Parathyroid adenoma (tissue), 2 donors: ENCODE results near the gene SETD2.

Source experiments
- H2AFZ ChIP-seq: fragments of 300-600 bp; sonication (generic); one replicate; pipeline ENCODE4 v1.7.0; 2017; ENCODE audit warnings: antibody characterized with exemption, mild to moderate bottlenecking
- H3K27ac ChIP-seq: fragments of 300-600 bp; sonication (generic); one replicate; pipeline ENCODE4 v1.7.0; 2017
- H3K27me3 ChIP-seq: fragments of 300-600 bp; sonication (generic); one replicate; pipeline ENCODE4 v1.7.0; 2017; ENCODE audit warnings: low read length; ENCODE audit not compliant: control insufficient read depth, insufficient read depth
- H3K36me3 ChIP-seq: fragments of 300-600 bp; sonication (generic); one replicate; pipeline ENCODE4 v1.7.0; 2017; ENCODE audit warnings: low read length; ENCODE audit not compliant: control insufficient read depth, insufficient read depth
- H3K4me1 ChIP-seq: fragments of 300-600 bp; sonication (generic); one replicate; pipeline ENCODE4 v1.7.0; 2017; ENCODE audit warnings: control low read depth
- H3K4me2 ChIP-seq: fragments of 300-600 bp; sonication (generic); one replicate; pipeline ENCODE4 v1.7.0; 2017; ENCODE audit warnings: low read length
- H3K4me3 ChIP-seq: fragments of 300-600 bp; sonication (generic); one replicate; pipeline ENCODE4 v1.7.0; 2017; ENCODE audit warnings: low read depth, low read length
- H3K79me2 ChIP-seq: fragments of 300-600 bp; sonication (generic); one replicate; pipeline ENCODE4 v1.7.0; 2017; ENCODE audit warnings: control low read depth
- H3K9ac ChIP-seq: fragments of 300-600 bp; sonication (generic); one replicate; pipeline ENCODE4 v1.7.0; 2017; ENCODE audit warnings: mild to moderate bottlenecking
- H3K9me3 ChIP-seq: fragments of 300-600 bp; sonication (generic); one replicate; pipeline ENCODE4 v1.7.0; 2017; ENCODE audit warnings: low read length; ENCODE audit not compliant: control insufficient read depth
- TF ChIP-seq, protein P1 (sequence below): fragments of 300-600 bp; sonication (generic); IDR thresholded peaks from one replicate; pipeline ENCODE4 v1.7.0; 2017; ENCODE audit warnings: antibody characterized with exemption, mild to moderate bottlenecking
- donor health status: primary hyperparathyroidism.

The SETD2 gene

DNA sequence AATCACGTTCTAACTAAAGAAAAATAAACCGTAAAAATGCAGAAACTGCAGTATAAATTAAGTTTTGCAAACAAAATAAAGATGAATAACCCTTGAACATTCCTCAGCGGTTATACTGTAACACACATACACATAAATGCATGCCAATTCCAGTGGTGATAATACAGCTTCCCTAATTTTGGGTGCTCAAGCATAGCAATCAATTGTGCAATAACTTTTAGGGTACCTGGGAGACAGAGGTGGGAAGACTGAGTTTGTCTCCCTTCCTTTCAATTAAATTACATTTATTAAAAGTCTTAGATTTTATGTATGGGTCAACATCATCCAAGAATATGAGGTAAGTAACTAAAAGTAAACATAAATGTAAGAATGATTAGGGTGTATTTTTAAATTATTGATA, 71.8 kb downstream of the SETD2 start:
- Histone ChIP-seq H3K27ac (no peak overlapping the region), H3K9me3 (no peaks in the 10 kb centered on the region), H3K4me1 (peaks cover 4% of the 10 kb centered on the region), H3K4me3 (no peak overlapping the region), H3K9ac (no peak overlapping the region), H3K4me2 (no peak overlapping the region), H3K27me3 (no peaks in the 10 kb centered on the region), H3K36me3 (no peaks in the 10 kb centered on the region), H3K79me2 (peaks cover 17% of the 10 kb centered on the region), H2AFZ (no peak overlapping the region)
- TF ChIP-seq, protein P1, sequence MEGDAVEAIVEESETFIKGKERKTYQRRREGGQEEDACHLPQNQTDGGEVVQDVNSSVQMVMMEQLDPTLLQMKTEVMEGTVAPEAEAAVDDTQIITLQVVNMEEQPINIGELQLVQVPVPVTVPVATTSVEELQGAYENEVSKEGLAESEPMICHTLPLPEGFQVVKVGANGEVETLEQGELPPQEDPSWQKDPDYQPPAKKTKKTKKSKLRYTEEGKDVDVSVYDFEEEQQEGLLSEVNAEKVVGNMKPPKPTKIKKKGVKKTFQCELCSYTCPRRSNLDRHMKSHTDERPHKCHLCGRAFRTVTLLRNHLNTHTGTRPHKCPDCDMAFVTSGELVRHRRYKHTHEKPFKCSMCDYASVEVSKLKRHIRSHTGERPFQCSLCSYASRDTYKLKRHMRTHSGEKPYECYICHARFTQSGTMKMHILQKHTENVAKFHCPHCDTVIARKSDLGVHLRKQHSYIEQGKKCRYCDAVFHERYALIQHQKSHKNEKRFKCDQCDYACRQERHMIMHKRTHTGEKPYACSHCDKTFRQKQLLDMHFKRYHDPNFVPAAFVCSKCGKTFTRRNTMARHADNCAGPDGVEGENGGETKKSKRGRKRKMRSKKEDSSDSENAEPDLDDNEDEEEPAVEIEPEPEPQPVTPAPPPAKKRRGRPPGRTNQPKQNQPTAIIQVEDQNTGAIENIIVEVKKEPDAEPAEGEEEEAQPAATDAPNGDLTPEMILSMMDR = no peak

DNA sequence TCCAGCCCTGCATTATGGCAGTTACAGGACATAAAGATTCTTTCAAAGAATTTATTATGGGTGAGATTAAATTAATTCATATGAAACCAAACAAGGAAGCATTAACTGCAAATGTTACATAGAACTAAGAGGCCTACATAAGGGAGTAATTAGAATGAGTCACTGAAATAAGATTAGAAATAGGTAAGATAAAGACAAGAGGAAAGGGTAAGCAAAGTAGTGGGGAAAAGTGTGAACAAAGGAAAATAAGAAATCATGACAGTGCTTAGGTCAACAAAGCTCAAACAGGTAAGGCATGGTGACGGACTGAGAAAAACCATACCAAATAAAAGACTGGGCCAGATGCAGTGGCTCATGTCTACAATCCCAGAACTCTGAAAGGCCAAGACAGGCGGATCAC, 74.3 kb downstream of the SETD2 start:
- no peak overlapping the region for H3K9ac ChIP-seq
- no peak overlapping the region for H3K4me2 ChIP-seq
- H3K36me3 ChIP-seq = no peaks in the 10 kb centered on the region
- TF ChIP-seq, protein P1 = no peak
- no peaks in the 10 kb centered on the region for H3K27me3 ChIP-seq
- no peaks in the 10 kb centered on the region for H3K4me1 ChIP-seq
- no peak overlapping the region for H3K4me3 ChIP-seq
- peaks cover 16% of the 10 kb centered on the region for H3K79me2 ChIP-seq
- no peak overlapping the region for H3K27ac ChIP-seq
- H3K9me3 ChIP-seq = no peaks in the 10 kb centered on the region
- H2AFZ ChIP-seq = no peak overlapping the region

DNA sequence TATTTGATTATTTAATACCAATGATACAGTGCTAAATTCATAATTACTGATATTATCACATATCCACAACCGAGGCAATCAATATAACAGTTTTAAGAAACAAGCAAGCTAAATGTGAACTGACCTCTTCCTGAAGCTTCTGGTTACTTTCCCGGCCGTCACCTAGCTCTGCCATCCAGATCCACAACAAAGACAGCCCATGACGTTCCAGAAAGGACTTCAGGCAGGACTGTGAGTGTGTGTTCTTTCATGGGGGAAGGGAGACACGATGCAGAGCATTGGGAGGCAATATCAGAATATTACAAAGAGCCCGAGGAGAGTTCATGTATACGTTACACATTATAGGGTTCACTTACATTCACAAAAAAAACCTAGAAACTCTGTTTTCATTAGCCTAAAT, 77.8 kb downstream of the SETD2 start:
- H3K36me3 ChIP-seq = no peaks in the 10 kb centered on the region

DNA sequence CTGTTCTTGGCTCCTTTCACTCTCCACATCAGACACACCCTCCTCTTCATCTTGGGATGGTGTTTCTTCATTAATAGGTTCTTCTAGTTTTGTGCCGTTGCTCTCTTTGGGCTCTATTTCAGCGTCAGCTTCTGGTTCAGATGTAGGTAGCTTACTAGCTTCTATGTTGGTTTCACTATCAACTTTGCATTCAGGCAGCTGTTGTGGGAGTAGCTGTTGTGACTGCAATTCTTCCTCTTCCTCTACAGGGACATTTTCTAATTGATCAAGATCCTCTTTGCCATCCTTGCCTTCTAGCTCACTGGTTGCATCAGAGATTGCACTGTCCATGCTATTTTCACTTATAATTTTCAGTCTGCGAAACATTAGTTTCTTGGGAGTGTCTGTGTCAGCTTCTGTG, 80.1 kb downstream of the SETD2 start:
- H3K9me3 ChIP-seq = no peaks in the 10 kb centered on the region
- no peak overlapping the region for H3K27ac ChIP-seq
- H3K4me1 ChIP-seq = no peaks in the 10 kb centered on the region
- no peaks in the 10 kb centered on the region for H3K27me3 ChIP-seq
- H3K79me2 ChIP-seq = peaks cover 23% of the 10 kb centered on the region
- no peak overlapping the region for H3K9ac ChIP-seq
- H2AFZ ChIP-seq = no peak overlapping the region
- TF ChIP-seq, protein P1 = no peak
- no peak overlapping the region for H3K4me3 ChIP-seq
- H3K36me3 ChIP-seq = no peaks in the 10 kb centered on the region
- H3K4me2 ChIP-seq = no peak overlapping the region

More for the DNA sequence above, 77.8 kb downstream of the SETD2 start:
- peaks cover 16% of the 10 kb centered on the region for H3K79me2 ChIP-seq
- no peak overlapping the region for H3K4me2 ChIP-seq
- no peak overlapping the region for H3K9ac ChIP-seq
- H3K4me3 ChIP-seq = no peak overlapping the region
- H3K27me3 ChIP-seq = no peaks in the 10 kb centered on the region
- no peak overlapping the region for H3K27ac ChIP-seq
- TF ChIP-seq, protein P1 = no peak
- no peaks in the 10 kb centered on the region for H3K9me3 ChIP-seq
- no peaks in the 10 kb centered on the region for H3K4me1 ChIP-seq
- H2AFZ ChIP-seq = no peak overlapping the region

DNA sequence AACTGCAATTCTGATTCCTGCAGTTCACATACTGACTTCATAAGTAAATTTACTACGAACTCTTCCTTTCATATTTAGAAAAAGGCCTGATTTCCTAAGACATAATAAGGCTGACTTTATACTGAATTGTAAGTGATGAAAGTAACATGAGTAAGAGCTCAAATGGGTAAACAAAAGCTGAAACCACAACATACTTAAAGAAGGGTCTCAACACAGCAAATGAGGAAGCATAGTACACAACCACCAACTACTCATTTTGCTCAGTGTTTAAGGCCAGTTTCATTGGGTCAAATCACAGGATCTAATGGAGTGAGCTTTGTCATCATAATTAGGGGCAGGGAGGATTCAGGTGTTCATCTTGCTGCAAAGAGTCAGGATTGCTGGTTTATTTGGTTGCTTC, 81.4 kb downstream of the SETD2 start:
- H3K9ac ChIP-seq = no peak overlapping the region
- H3K4me1 ChIP-seq = no peaks in the 10 kb centered on the region
- peak overlapping the region; percentile 1 for H3K4me2 ChIP-seq
- TF ChIP-seq, protein P1 = no peak
- H3K27me3 ChIP-seq = no peaks in the 10 kb centered on the region
- peaks cover 23% of the 10 kb centered on the region for H3K79me2 ChIP-seq
- no peak overlapping the region for H3K27ac ChIP-seq
- H3K36me3 ChIP-seq = no peaks in the 10 kb centered on the region
- no peak overlapping the region for H2AFZ ChIP-seq
- H3K9me3 ChIP-seq = no peaks in the 10 kb centered on the region
- no peak overlapping the region for H3K4me3 ChIP-seq
